ENCODE data around the gene GPR179. TPM values are rescaled to one million over a fixed set of nuclear protein-coding genes. Genes with fewer than 3 reads are reported as not detected.
"Not testable (repeated sequence)": the region's sequence is repeated elsewhere in the genome, so short reads cannot be mapped to it uniquely, and the experiment has no call there.

The GPR179 gene
- total and polyA plus RNA-seq, 8 donors = 0.05 to 0.61 (median 0.17) TPM; not detected in 1

GRCh38 chr17:38317081-38317480, 26.7 kb downstream of the GPR179 start:
- no peaks in the 10 kb centered on the region for H3K4me1 ChIP-seq
- DNase-seq = no peak
- TF ChIP-seq CTCF (IDR thresholded peaks at IDR 0.05) = no peak
- no peak overlapping the region for H3K4me3 ChIP-seq
- WGBS, 2 donors = 77 to 80% methylated on average over 3 of the region's 3 CpGs
- no peak overlapping the region for H3K27ac ChIP-seq
- FAIRE-seq = no peak
- intact Hi-C loops (cut with DNase I) = no loop called here
- ATAC-seq = no peak
- H3K36me3 ChIP-seq = peaks cover 0 to 11% (median 0%) of the 10 kb centered on the region in 3 donors
- no peaks in the 10 kb centered on the region for H3K9me3 ChIP-seq
- no peaks in the 10 kb centered on the region for H3K27me3 ChIP-seq

GRCh38 chr17:38315497-38315896, 28.3 kb downstream of the GPR179 start:
- 65 to 77% methylated on average over 3 of the region's 3 CpGs for WGBS, 2 donors
- intact Hi-C loops (cut with DNase I) = no loop called here
- TF ChIP-seq CTCF (IDR thresholded peaks at IDR 0.05) = no peak
- Histone ChIP-seq H3K9me3 (no peaks in the 10 kb centered on the region), H3K4me1 (no peaks in the 10 kb centered on the region), H3K36me3 (peaks cover 0 to under 1% (median 0%) of the 10 kb centered on the region in 3 donors), H3K27me3 (no peaks in the 10 kb centered on the region), H3K27ac (no peak overlapping the region), H3K4me3 (no peak overlapping the region)
- no peak for FAIRE-seq
- no peak for DNase-seq
- ATAC-seq = no peak

GRCh38 chr17:38296834-38297517, 46.8 kb downstream of the GPR179 start, which contains the start of gene MRPL45:
TSS of gene MRPL45 (plus strand) at chr17:38297168. CDS start at chr17:38297184, 16 bp downstream.
- Histone ChIP-seq H3K4me3 (peak within 1 kb of the TSS; percentile 14 to 49 (median 27)), H3K27ac (peak within 1 kb of the TSS in 2 of 4 donors; percentile 28 to 48)
- peak; percentile 97 to 100 (median 98) for DNase-seq
- H3K27me3 ChIP-seq; intact Hi-C loops (cut with DNase I); H3K9me3 ChIP-seq; H3K36me3 ChIP-seq; H3K4me1 ChIP-seq; FAIRE-seq: not testable (repeated sequence)
- 0 to 1% methylated on average over 45 to 48 of the region's 48 CpGs for WGBS, 2 donors
- ATAC-seq = peak; percentile 97 to 99 (median 98)

- ATAC-seq; DNase-seq; H3K36me3 ChIP-seq; intact Hi-C loops (cut with DNase I); H3K27ac ChIP-seq; FAIRE-seq; H3K4me1 ChIP-seq; H3K27me3 ChIP-seq; H3K9me3 ChIP-seq: not testable (repeated sequence)
- H3K4me3 ChIP-seq = peak overlapping the region in 1 of 4 donors; percentile 49
- 51 to 56% methylated on average over 20 to 21 of the region's 21 CpGs for WGBS, 2 donors
These were observed 48.0 kb downstream of the GPR179 start for GRCh38 chr17:38295602-38296365.

GRCh38 chr17:38289760-38290159, 54.0 kb downstream of the GPR179 start:
- H3K36me3 ChIP-seq; H3K9me3 ChIP-seq; H3K4me1 ChIP-seq; H3K4me3 ChIP-seq; DNase-seq; H3K27ac ChIP-seq; H3K27me3 ChIP-seq; FAIRE-seq; intact Hi-C loops (cut with DNase I); ATAC-seq: not testable (repeated sequence)
- 58 to 86% methylated on average over 1 of the region's 1 CpG for WGBS, 2 donors

- H3K4me1 ChIP-seq; intact Hi-C loops (cut with DNase I); DNase-seq; H3K9me3 ChIP-seq; H3K4me3 ChIP-seq; H3K27ac ChIP-seq; FAIRE-seq; H3K36me3 ChIP-seq; H3K27me3 ChIP-seq: not testable (repeated sequence)
- ATAC-seq = peak; percentile 58 to 87 (median 81)
- TF ChIP-seq CTCF (IDR thresholded peaks at IDR 0.05) = peak in 1 of 4 donors; percentile 19
- 37 to 56% methylated on average over 9 to 12 of the region's 12 CpGs for WGBS, 2 donors
These were observed 55.4 kb downstream of the GPR179 start for GRCh38 chr17:38288217-38288827.

- intact Hi-C loops (cut with DNase I) = not testable (repeated sequence)
These were observed 57.2 kb downstream of the GPR179 start for GRCh38 chr17:38286501-38287091.

GRCh38 chr17:38285994-38286393, 57.8 kb downstream of the GPR179 start:
- DNase-seq; intact Hi-C loops (cut with DNase I); H3K27ac ChIP-seq; H3K27me3 ChIP-seq; FAIRE-seq; H3K4me1 ChIP-seq; H3K36me3 ChIP-seq; H3K9me3 ChIP-seq; H3K4me3 ChIP-seq: not testable (repeated sequence)
- ATAC-seq = peak in 2 of 4 donors; percentile 54 to 61

More at GRCh38 chr17:38286501-38287091, 57.2 kb downstream of the GPR179 start:
- H3K27ac ChIP-seq = peak overlapping the region in 1 of 4 donors; percentile 8
- peak; percentile 50 to 91 (median 82) for ATAC-seq
- peak in 2 of 6 donors; percentile 6 to 59 for DNase-seq
- 44 to 60% methylated on average over 8 of the region's 11 CpGs for WGBS, 2 donors
- H3K4me1 ChIP-seq, FAIRE-seq, H3K36me3 ChIP-seq, H3K27me3 ChIP-seq, H3K4me3 ChIP-seq, H3K9me3 ChIP-seq: not testable (repeated sequence)
